GM19025 (cell line): ENCODE results near the gene PPL.
A peak's percentile ranks its signal among the peaks of the same experiment; 100 is the strongest.
"Not testable (repeated sequence)": the region's sequence is repeated elsewhere in the genome, so short reads cannot be mapped to it uniquely, and the experiment has no call there.

Experiments used
- ATAC-seq: cut with Tn5 transposase; IDR thresholded peaks from one replicate; pipeline ENCODE4 v1.9.1; 2021; ENCODE audit warnings: mild to moderate bottlenecking, low read depth, moderate library complexity; ENCODE audit not compliant: unreplicated experiment

Gene PPL

GRCh38 chr16:4936991-4937781 lies at the start of gene PPL:
Gene PPL (minus strand): TSS chr16:4937148. CDS start chr16:4937045, 103 bp downstream.
- ATAC-seq: no peak

- ATAC-seq: no peak
These were observed 47.4 kb upstream of the PPL start for GRCh38 chr16:4984174-4984990.

- ATAC-seq: no peak
These were observed 45.3 kb upstream of the PPL start for GRCh38 chr16:4982056-4982867.

GRCh38 chr16:4981473-4981872 lies 44.5 kb upstream of the PPL start:
- no peak for ATAC-seq

- ATAC-seq: no peak
These were observed 43.7 kb upstream of the PPL start for GRCh38 chr16:4980691-4981090.

- no peak for ATAC-seq
These were observed 43.0 kb upstream of the PPL start for GRCh38 chr16:4979736-4980660.

- ATAC-seq: no peak
These were observed 42.2 kb upstream of the PPL start for GRCh38 chr16:4979164-4979563.

- ATAC-seq: no peak
These were observed 39.7 kb upstream of the PPL start for GRCh38 chr16:4976611-4977145.

GRCh38 chr16:4976079-4976478 lies 39.1 kb upstream of the PPL start:
- peak; percentile 92 for ATAC-seq

GRCh38 chr16:4972938-4973587 lies 36.1 kb upstream of the PPL start:
- no peak for ATAC-seq

- no peak for ATAC-seq
These were observed 33.1 kb upstream of the PPL start for GRCh38 chr16:4970010-4970409.

GRCh38 chr16:4968879-4969483 lies 32.0 kb upstream of the PPL start:
- no peak for ATAC-seq

- ATAC-seq: not testable (repeated sequence)
These were observed 31.3 kb upstream of the PPL start for GRCh38 chr16:4968278-4968677.

- ATAC-seq: no peak
These were observed 29.9 kb upstream of the PPL start for GRCh38 chr16:4966736-4967453.

GRCh38 chr16:4963527-4963926 lies 26.6 kb upstream of the PPL start:
- not testable (repeated sequence) for ATAC-seq

GRCh38 chr16:4962716-4963115 lies 25.8 kb upstream of the PPL start:
- no peak for ATAC-seq

- no peak for ATAC-seq
These were observed 23.6 kb upstream of the PPL start for GRCh38 chr16:4960579-4960978.
